ENCODE measurements around the gene MESP2.

- TF ChIP-seq REST (IDR thresholded peaks at IDR 0.05; ENCODE audit: insufficient read depth in 1 of 2, low read depth in 2 of 2, low read length in 2 of 2): no peak
- TF ChIP-seq TAF1 (IDR thresholded peaks at IDR 0.05; ENCODE audit: borderline replicate concordance, insufficient read depth, low read length): no peak
- TF ChIP-seq POLR2AphosphoS5 (IDR thresholded peaks at IDR 0.05; ENCODE audit: low read depth, low read length): no peak
- no peak for TF ChIP-seq FOXP2 (optimal IDR thresholded peaks at IDR 0.05; ENCODE audit: borderline replicate concordance, extremely low read depth, extremely low read length, insufficient read depth)
Observed at GRCh38 chr15:89758981-89759380, 17.2 kb upstream of the MESP2 start.
